GM12891 (cell line): ENCODE results near the gene LTB.
A peak's percentile ranks its signal among the peaks of the same experiment; 100 is the strongest.

Source experiments
- DNase-seq: peaks from one replicate; pipeline ENCODE4 v3.0.0; 2011; ENCODE audit warnings: low spot score; ENCODE audit not compliant: insufficient read length
- FAIRE-seq: peaks from 2 replicates; lab custom pipeline; 2011; peaks lifted over from hg19 to GRCh38; lab: Jason Lieb, UNC
- PAX5 ChIP-seq: IDR thresholded peaks from 2 replicates; pipeline ENCODE4 v1.6.1; 2011; ENCODE audit warnings: low read length, moderate library complexity, mild to moderate bottlenecking; ENCODE audit not compliant: insufficient read depth, severe bottlenecking
- POLR2A ChIP-seq: IDR thresholded peaks from 2 replicates; pipeline ENCODE4 v1.6.1; 2011; ENCODE audit warnings: low read depth, low read length, control low read depth
- POLR2AphosphoS5 ChIP-seq: IDR thresholded peaks from 2 replicates; pipeline ENCODE4 v1.6.1; 2011; ENCODE audit warnings: low read depth, low read length, control low read depth
- POU2F2 ChIP-seq: IDR thresholded peaks from 2 replicates; pipeline ENCODE4 v1.6.1; 2011; ENCODE audit warnings: low read depth, mild to moderate bottlenecking, control low read depth, low read length, moderate library complexity
- SPI1 ChIP-seq: IDR thresholded peaks from 2 replicates; pipeline ENCODE4 v1.6.1; 2011; ENCODE audit warnings: low read depth, low read length, control low read depth
- TAF1 ChIP-seq: IDR thresholded peaks from 2 replicates; pipeline ENCODE4 v1.6.1; 2011; ENCODE audit warnings: low read depth, low read length, control low read depth

The LTB gene

GRCh38 chr6:31541059-31541657 lies 41.1 kb downstream of the LTB start:
- DNase-seq = no peak
- no peak for FAIRE-seq
- no peak for TF ChIP-seq SPI1
- TF ChIP-seq POLR2A = no peak
- TF ChIP-seq POU2F2 = no peak
- TF ChIP-seq POLR2AphosphoS5 = no peak
- TF ChIP-seq TAF1 = no peak
- no peak for TF ChIP-seq PAX5

GRCh38 chr6:31540640-31541039 lies 41.6 kb downstream of the LTB start:
- DNase-seq = no peak
- no peak for FAIRE-seq
- TF ChIP-seq SPI1 = no peak
- TF ChIP-seq POLR2AphosphoS5 = no peak
- no peak for TF ChIP-seq TAF1
- TF ChIP-seq POU2F2 = no peak
- no peak for TF ChIP-seq POLR2A
- no peak for TF ChIP-seq PAX5

DNA sequence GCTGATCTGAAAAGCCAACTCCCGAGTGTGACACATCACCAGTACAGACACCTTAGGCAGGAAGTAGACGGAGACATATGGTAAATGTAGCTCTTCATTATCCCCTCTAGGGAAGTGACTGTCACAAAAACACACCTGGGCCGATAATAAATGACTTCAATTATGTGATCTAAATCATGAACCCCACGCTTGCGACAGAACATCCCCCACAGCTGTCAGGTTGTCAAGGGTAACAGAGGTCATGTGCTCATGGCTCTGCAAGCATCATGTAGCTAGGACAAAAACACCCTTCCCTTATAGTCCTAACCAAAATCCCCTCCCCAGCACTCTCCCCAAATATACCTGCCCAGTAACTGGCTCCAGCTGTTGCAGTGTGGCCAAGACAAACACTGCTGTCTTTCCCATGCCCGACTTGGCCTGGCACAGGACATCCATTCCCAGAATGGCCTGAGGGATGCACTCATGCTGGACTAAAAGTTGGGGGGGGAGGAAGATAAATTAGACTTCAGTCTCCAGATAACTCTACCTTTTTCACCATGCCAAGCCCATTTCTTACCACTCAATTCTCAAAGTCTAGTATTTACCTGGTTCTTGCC lies 43.3 kb downstream of the LTB start:
- DNase-seq (no peak), FAIRE-seq (no peak)
- TF ChIP-seq SPI1 = no peak
- no peak for TF ChIP-seq POLR2A
- no peak; the same call in 1 of the 2 replicates for TF ChIP-seq POU2F2
- no peak for TF ChIP-seq PAX5
- TF ChIP-seq TAF1 = no peak

- no peak for DNase-seq
- FAIRE-seq = no peak
- TF ChIP-seq SPI1 (no peak), TAF1 (no peak), POLR2A (no peak; the same call in 1 of the 2 replicates), PAX5 (no peak), POU2F2 (no peak), POLR2AphosphoS5 (no peak)
Measured at GRCh38 chr6:31535538-31536324, 46.5 kb downstream of the LTB start.

DNA sequence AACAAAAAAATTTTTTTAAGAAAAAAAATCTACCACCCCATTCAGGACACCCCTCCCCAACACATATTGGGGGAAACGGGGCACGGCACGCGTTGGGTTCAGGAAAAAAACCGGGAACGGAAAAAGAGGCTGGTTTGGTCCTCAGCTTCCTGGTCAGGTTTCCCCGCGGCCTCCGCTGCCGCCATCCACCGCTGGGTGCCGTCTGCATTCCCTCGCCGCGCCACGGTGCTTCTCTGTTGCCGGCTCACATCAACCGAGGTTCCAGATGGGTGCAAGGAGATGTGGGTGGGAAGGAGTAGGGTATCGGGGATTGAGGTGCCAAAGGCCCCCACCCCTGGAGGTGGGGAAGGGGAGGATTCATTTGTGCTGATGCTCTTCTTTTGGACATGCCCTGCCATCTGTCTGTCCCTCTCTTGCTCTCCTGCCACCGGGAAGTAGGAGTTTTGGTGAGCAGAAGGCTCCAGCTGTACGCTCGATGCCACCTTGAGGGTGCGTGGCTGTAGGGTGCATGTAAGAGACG lies 47.6 kb downstream of the LTB start:
- TF ChIP-seq POLR2A = no peak
- no peak for TF ChIP-seq TAF1
- TF ChIP-seq PAX5 = no peak
- TF ChIP-seq SPI1 = no peak
- TF ChIP-seq POU2F2 = no peak
- TF ChIP-seq POLR2AphosphoS5 = no peak
- DNase-seq (no peak), FAIRE-seq (no peak)

- FAIRE-seq = no peak
- DNase-seq = no peak
- TF ChIP-seq POLR2A (peak; percentile 29; the same call in 1 of the 2 replicates), POU2F2 (no peak), POLR2AphosphoS5 (0 out of 2 replicates have a peak, but pooled peaks have one; percentile 38), TAF1 (no peak), PAX5 (no peak), SPI1 (no peak)
Measured at GRCh38 chr6:31534011-31534410, 48.2 kb downstream of the LTB start.

- DNase-seq (no peak), FAIRE-seq (no peak)
- no peak for TF ChIP-seq POLR2A
- TF ChIP-seq PAX5 = no peak
- no peak for TF ChIP-seq TAF1
- TF ChIP-seq POU2F2 = no peak
- TF ChIP-seq POLR2AphosphoS5 = no peak
- no peak for TF ChIP-seq SPI1
Measured at GRCh38 chr6:31533455-31533841, 48.8 kb downstream of the LTB start.

DNA sequence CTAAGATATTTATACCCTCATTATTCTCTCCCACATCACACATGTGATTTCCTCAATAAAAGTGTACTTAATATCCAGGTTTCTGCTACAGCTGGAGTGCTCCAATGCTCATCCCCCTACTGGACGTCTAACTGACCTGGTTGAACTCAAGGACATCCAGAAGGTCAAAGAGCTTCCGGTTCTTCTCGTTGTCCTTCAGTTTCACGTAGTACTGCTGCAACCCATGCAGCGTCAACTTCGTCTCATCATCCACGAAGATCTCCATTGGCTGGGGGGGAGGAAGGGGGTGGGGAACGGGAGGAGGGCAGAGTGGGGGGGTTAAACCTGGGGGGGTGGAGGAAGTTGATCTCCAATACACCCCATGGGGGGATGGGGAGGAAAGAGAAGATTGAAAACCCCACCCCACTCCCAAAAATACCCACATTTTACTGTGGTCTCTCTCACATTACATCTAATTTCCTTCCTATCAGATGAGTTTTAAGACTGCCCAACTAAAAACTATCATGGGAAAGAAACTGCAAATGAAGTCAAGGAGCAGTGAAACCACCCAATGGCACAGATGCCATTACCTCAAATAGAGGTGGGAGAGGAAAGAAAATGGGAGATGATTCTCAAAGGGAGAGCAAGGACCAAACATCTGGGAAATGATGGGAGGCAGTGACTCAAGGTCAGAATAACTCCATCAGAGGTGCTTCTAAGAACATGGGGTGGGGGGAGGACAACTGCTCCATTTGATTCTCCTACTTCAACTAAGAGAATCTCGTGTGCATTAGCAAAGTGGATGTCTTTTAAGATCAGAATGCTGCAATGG lies 49.4 kb downstream of the LTB start:
- FAIRE-seq (no peak), DNase-seq (no peak)
- TF ChIP-seq POLR2AphosphoS5 (peak; percentile 9; the same call in 1 of the 2 replicates), PAX5 (no peak), POLR2A (peak; percentile 26), SPI1 (no peak)
